Stimulated activated naive CD4-positive, alpha-beta T cell treated with Interleukin-2 at 50 U/mL for 16 hours (primary cell): ENCODE results near the gene GGT5.
A peak's percentile ranks its signal among the peaks of the same experiment; 100 is the strongest.
"Not testable (repeated sequence)": the region's sequence is repeated elsewhere in the genome, so short reads cannot be mapped to it uniquely, and the experiment has no call there.

Experiments used
- DNase-seq: peaks from one replicate; lab custom pipeline; 2025; lab: John Stamatoyannopoulos, UW

GGT5 gene

GRCh38 chr22:24262185-24262749, 17.4 kb upstream of the GGT5 start:
- not testable (repeated sequence) for DNase-seq

GRCh38 chr22:24259459-24259858, 14.6 kb upstream of the GGT5 start:
- DNase-seq, result peak; percentile 41

- DNase-seq, result not testable (repeated sequence)
Observed at GRCh38 chr22:24256736-24257135, 11.9 kb upstream of the GGT5 start.

- DNase-seq, result not testable (repeated sequence)
Observed at GRCh38 chr22:24256136-24256535, 11.3 kb upstream of the GGT5 start.

- not testable (repeated sequence) for DNase-seq
Observed at GRCh38 chr22:24253126-24253525, 8.2 kb upstream of the GGT5 start.

- DNase-seq, result not testable (repeated sequence)
Observed at GRCh38 chr22:24251286-24251685, 6.4 kb upstream of the GGT5 start.

GRCh38 chr22:24249413-24249812, 4.5 kb upstream of the GGT5 start:
- DNase-seq, result not testable (repeated sequence)

- not testable (repeated sequence) for DNase-seq
Observed at GRCh38 chr22:24248611-24249010, 3.7 kb upstream of the GGT5 start.

- DNase-seq, result peak; percentile 19
Observed at GRCh38 chr22:24247564-24248344, 2.9 kb upstream of the GGT5 start.

GRCh38 chr22:24247011-24247507, 2.2 kb upstream of the GGT5 start:
- DNase-seq, result no peak

GRCh38 chr22:24245584-24246561, 991 bp upstream of the GGT5 start:
- DNase-seq, result not testable (repeated sequence)

- no peak for DNase-seq
Observed at GRCh38 chr22:24244144-24244787, 616 bp downstream of the GGT5 start.

- not testable (repeated sequence) for DNase-seq
Observed at GRCh38 chr22:24243417-24243816, 1.5 kb downstream of the GGT5 start.

- DNase-seq, result not testable (repeated sequence)
Observed at GRCh38 chr22:24240985-24241692, 3.7 kb downstream of the GGT5 start.

- DNase-seq, result no peak
Observed at GRCh38 chr22:24240381-24240780, 4.5 kb downstream of the GGT5 start.

- DNase-seq, result not testable (repeated sequence)
Observed at GRCh38 chr22:24238101-24238694, 6.7 kb downstream of the GGT5 start.

GRCh38 chr22:24236656-24237055, 8.2 kb downstream of the GGT5 start:
- no peak for DNase-seq

- DNase-seq, result no peak
Observed at GRCh38 chr22:24235315-24235714, 9.6 kb downstream of the GGT5 start.

GRCh38 chr22:24233816-24234215, 11.1 kb downstream of the GGT5 start:
- no peak for DNase-seq

- no peak for DNase-seq
Observed at GRCh38 chr22:24233235-24233634, 11.6 kb downstream of the GGT5 start.

GRCh38 chr22:24232725-24233124, 12.2 kb downstream of the GGT5 start:
- no peak for DNase-seq
